GM23338 (cell line): ENCODE measurements around the gene MPPED2. TPM values are rescaled to one million over a fixed set of nuclear protein-coding genes. Genes with fewer than 3 reads are reported as not detected.

Experiments
- ATAC-seq: fragments of 200-7000 bp; cut with Tn5 transposase; 3 replicates; pipeline ENCODE4 v1.9.1; 2020
- DNase-seq: peaks from one replicate; pipeline ENCODE4 v3.0.0-alpha.2; 2015; ENCODE audit warnings: low spot score
- H2AFZ ChIP-seq: fragments of 200-600 bp; sonication (generic); 2 replicates; pipeline ENCODE4 v1.8.0; 2016; ENCODE audit warnings: antibody characterized with exemption, mild to moderate bottlenecking, moderate library complexity
- H3F3A ChIP-seq: fragments of 200-600 bp; sonication (generic); replicated peaks from 2 replicates; pipeline ENCODE4 v1.8.0; 2017; ENCODE audit warnings: antibody characterized with exemption, mixed run types, low read depth
- H3K27ac ChIP-seq: fragments of 200-600 bp; sonication (generic); 2 replicates; pipeline ENCODE4 v1.6.1; 2016; ENCODE audit warnings: low read depth
- H3K27me3 ChIP-seq: fragments of 200-600 bp; sonication (generic); 2 replicates; pipeline ENCODE4 v1.8.0; 2016; ENCODE audit warnings: mild to moderate bottlenecking, mixed run types, moderate library complexity; ENCODE audit not compliant: insufficient read depth
- H3K36me3 ChIP-seq: fragments of 200-600 bp; sonication (generic); 2 replicates; pipeline ENCODE4 v1.8.0; 2016; ENCODE audit warnings: mild to moderate bottlenecking; ENCODE audit not compliant: insufficient read depth
- H3K4me1 ChIP-seq: fragments of 200-600 bp; sonication (generic); 2 replicates; pipeline ENCODE4 v1.8.0; 2016; ENCODE audit warnings: mild to moderate bottlenecking, moderate library complexity; ENCODE audit not compliant: insufficient read depth
- H3K4me2 ChIP-seq: fragments of 200-600 bp; sonication (generic); 2 replicates; pipeline ENCODE4 v1.7.1; 2017; ENCODE audit warnings: mixed run types
- H3K4me3 ChIP-seq: fragments of 200-600 bp; sonication (generic); 2 replicates; pipeline ENCODE4 v1.6.1; 2016; ENCODE audit warnings: mixed run types
- H3K79me2 ChIP-seq: fragments of 200-600 bp; sonication (generic); replicated peaks from 2 replicates; pipeline ENCODE4 v1.8.0; 2017; ENCODE audit warnings: mild to moderate bottlenecking; ENCODE audit not compliant: insufficient read depth
- H3K9me2 ChIP-seq: fragments of 200-600 bp; sonication (generic); 2 replicates; pipeline ENCODE4 v1.8.0; 2017; ENCODE audit not compliant: insufficient read depth
- H4K20me1 ChIP-seq: fragments of 200-600 bp; sonication (generic); replicated peaks from 2 replicates; pipeline ENCODE4 v1.8.0; 2017; ENCODE audit warnings: mild to moderate bottlenecking; ENCODE audit not compliant: insufficient read depth
- H3K27ac Mint-ChIP-seq: 2 replicates; pipeline ENCODE4 v1.8.0; 2020; ENCODE audit warnings: inconsistent platforms, mild to moderate bottlenecking, moderate library complexity, mixed read lengths
- H3K27me3 Mint-ChIP-seq: 3 replicates; pipeline ENCODE4 v1.8.0; 2022; ENCODE audit warnings: low read depth, mild to moderate bottlenecking, moderate library complexity, mixed read lengths, inconsistent platforms; ENCODE audit not compliant: insufficient read depth, poor library complexity
- H3K36me3 Mint-ChIP-seq: 3 replicates; pipeline ENCODE4 v1.8.0; 2021; ENCODE audit warnings: low read depth, mild to moderate bottlenecking, inconsistent platforms, moderate library complexity, mixed read lengths
- H3K4me1 Mint-ChIP-seq: 3 replicates; pipeline ENCODE4 v1.8.0; 2020; ENCODE audit warnings: mild to moderate bottlenecking, inconsistent platforms, mixed read lengths
- H3K4me3 Mint-ChIP-seq: 3 replicates; pipeline ENCODE4 v1.8.0; 2021; ENCODE audit warnings: moderate library complexity, mild to moderate bottlenecking, inconsistent platforms, mixed read lengths
- H3K9me3 Mint-ChIP-seq: 3 replicates; pipeline ENCODE4 v1.8.0; 2020; ENCODE audit warnings: moderate library complexity, mild to moderate bottlenecking, inconsistent platforms, mixed read lengths
- CREB1 ChIP-seq: fragments of 250-450 bp; sonication (Bioruptor Pico); IDR thresholded peaks from 2 replicates; pipeline ENCODE4 v1.5.0; 2020; ENCODE audit warnings: low read depth, mild to moderate bottlenecking, moderate library complexity
- CTCF ChIP-seq, 2 experiments: fragments of 200-600 bp in 1 of 2; sonication (generic) in 1 of 2; conservative IDR thresholded peaks; 2 replicates each; pipeline versions ENCODE4 v1.5.1 to v1.6.1; 2016 to 2017; ENCODE audit warnings: antibody characterized with exemption in 2 of 2, low read depth in 2 of 2, mild to moderate bottlenecking in 2 of 2, moderate library complexity in 1 of 2
- ETS1 ChIP-seq: IDR thresholded peaks from 2 replicates; pipeline ENCODE4 v1.6.1; 2016; ENCODE audit warnings: antibody characterized with exemption
- JUNB ChIP-seq: IDR thresholded peaks from one replicate; pipeline ENCODE4 v1.6.1; 2016; ENCODE audit warnings: antibody characterized with exemption; ENCODE audit not compliant: unreplicated experiment
- NANOG ChIP-seq: IDR thresholded peaks from 2 replicates; pipeline ENCODE4 v1.6.1; 2016; ENCODE audit warnings: antibody characterized with exemption, borderline replicate concordance
- POLR2AphosphoS5 ChIP-seq: IDR thresholded peaks from 2 replicates; pipeline ENCODE4 v1.6.1; 2016; ENCODE audit warnings: antibody characterized with exemption, low read depth
- ZNF114 ChIP-seq: fragments of 250-450 bp; sonication (Bioruptor Pico); IDR thresholded peaks from 2 replicates; pipeline ENCODE4 v1.5.0; 2020; ENCODE audit warnings: mild to moderate bottlenecking, moderate library complexity
- ZNF331 ChIP-seq: fragments of 250-450 bp; sonication (Bioruptor Pico); IDR thresholded peaks from 2 replicates; pipeline ENCODE4 v1.5.0; 2020; ENCODE audit warnings: low read depth, mild to moderate bottlenecking, moderate library complexity
- ZNF462 ChIP-seq: fragments of 250-450 bp; sonication (Bioruptor Pico); IDR thresholded peaks from 2 replicates; pipeline ENCODE4 v1.5.0; 2020; ENCODE audit warnings: mild to moderate bottlenecking, moderate library complexity
- polyA plus RNA-seq: library from polyadenylated mRNA; unstranded; fragments of >200 nt; fragmentation: Nextera tagmentation; extraction: Ambion mirVana; gene quantifications from 2 replicates; pipeline ENCODE4 v1.2.1, GENCODE V29; 2016
- total RNA-seq: library from RNA; depleted of rRNA; stranded (reverse); fragments of >200 nt; shearing (Covaris generic); gene quantifications from 2 replicates; pipeline ENCODE4 v1.2.3, GENCODE V29; 2014

Gene MPPED2
- total and polyA plus RNA-seq, 2 experiments from 2014 or later = 4.4 to 6.8 TPM

GRCh38 chr11:30412509-30412908, 173.6 kb downstream of the MPPED2 start:
- Histone ChIP-seq H3K36me3 (no peaks in the 10 kb centered on the region), H3K27ac (no peak overlapping the region), H3K4me1 (peaks cover 4% of the 10 kb centered on the region; the same call in 1 of the 2 replicates), H3K4me3 (no peak overlapping the region), H4K20me1 (no peaks in the 10 kb centered on the region), H3K4me2 (no peak overlapping the region), H3K27me3 (peaks cover 18% of the 10 kb centered on the region; the same call in 1 of the 2 replicates), H3K9me2 (no peaks in the 10 kb centered on the region), H3F3A (no peaks in the 10 kb centered on the region), H3K79me2 (no peaks in the 10 kb centered on the region), H2AFZ (no peak overlapping the region)
- ATAC-seq = no peak
- H3K27me3 Mint-ChIP-seq = peaks cover 4% of the 10 kb centered on the region
- DNase-seq = no peak
- H3K4me1 Mint-ChIP-seq = peaks cover 7% of the 10 kb centered on the region
- no peak overlapping the region for H3K27ac Mint-ChIP-seq
- H3K36me3 Mint-ChIP-seq = no peaks in the 10 kb centered on the region
- no peak overlapping the region for H3K4me3 Mint-ChIP-seq
- no peak for TF ChIP-seq ETS1
- no peak for TF ChIP-seq CREB1
- no peak for TF ChIP-seq NANOG
- TF ChIP-seq JUNB = no peak
- no peaks in the 10 kb centered on the region for H3K9me3 Mint-ChIP-seq

GRCh38 chr11:30411383-30411782, 174.8 kb downstream of the MPPED2 start:
- Mint-ChIP-seq H3K4me1 (peaks cover 13% of the 10 kb centered on the region), H3K9me3 (no peaks in the 10 kb centered on the region), H3K36me3 (no peaks in the 10 kb centered on the region), H3K4me3 (no peak overlapping the region), H3K27ac (no peak overlapping the region), H3K27me3 (peaks cover 4% of the 10 kb centered on the region)
- peaks cover 6% of the 10 kb centered on the region; the same call in 1 of the 2 replicates for H3K4me1 ChIP-seq
- H3F3A ChIP-seq = no peaks in the 10 kb centered on the region
- H3K27me3 ChIP-seq = peaks cover 25% of the 10 kb centered on the region
- no peak overlapping the region for H3K4me3 ChIP-seq
- no peaks in the 10 kb centered on the region for H3K36me3 ChIP-seq
- H3K27ac ChIP-seq = no peak overlapping the region
- no peak for ATAC-seq
- H2AFZ ChIP-seq = no peak overlapping the region
- H4K20me1 ChIP-seq = no peaks in the 10 kb centered on the region; the same call in 1 of the 2 replicates
- no peaks in the 10 kb centered on the region for H3K79me2 ChIP-seq
- DNase-seq = no peak
- no peak overlapping the region for H3K4me2 ChIP-seq
- TF ChIP-seq CREB1 = no peak
- no peak for TF ChIP-seq JUNB
- no peak for TF ChIP-seq ZNF114 (CRISPR knock-in tag)
- no peak for TF ChIP-seq ZNF331 (CRISPR knock-in tag)
- no peak for TF ChIP-seq ETS1
- no peak for TF ChIP-seq CTCF (conservative IDR thresholded peaks at IDR 0.05; ENCODE audit: low read depth in 2 of 2)
- TF ChIP-seq POLR2AphosphoS5 = no peak
- TF ChIP-seq ZNF462 (CRISPR knock-in tag) = no peak
- no peaks in the 10 kb centered on the region for H3K9me2 ChIP-seq
